ENCODE results near the gene PCSK2. TPM values are rescaled to one million over a fixed set of nuclear protein-coding genes. Genes with fewer than 3 reads are reported as not detected.

Gene PCSK2
- total and polyA plus RNA-seq, 12 donors, result 0.32 to 47.6 (median 5.3) TPM

GRCh38 chr20:17449031-17449430 is 222.2 kb downstream of the PCSK2 start:
- intact Hi-C loops (cut with DNase I), result no loop called here
- no peak for DNase-seq
- Histone ChIP-seq H3K4me3 (no peak overlapping the region), H3K36me3 (replicated peaks in 1 of 2) (no peaks in the 10 kb centered on the region), H3K9me3 (replicated peaks in 1 of 3) (no peaks in the 10 kb centered on the region), H3K27me3 (no peaks in the 10 kb centered on the region), H3K27ac (no peak overlapping the region), H3K4me1 (replicated peaks in 1 of 2) (no peaks in the 10 kb centered on the region)
- TF ChIP-seq POLR2A (IDR thresholded peaks at IDR 0.05) (no peak), CTCF (IDR thresholded peaks at IDR 0.05) (no peak)
- 75 to 95% (median 92%) methylated on average over 2 of the region's 2 CpGs for WGBS, 4 donors

- no peaks in the 10 kb centered on the region for H3K9me3 ChIP-seq (replicated peaks in 1 of 3)
- intact Hi-C loops (cut with DNase I), result no loop called here
- 83 to 91% (median 90%) methylated on average over 3 of the region's 3 CpGs for WGBS, 4 donors
- H3K27ac ChIP-seq, result no peak overlapping the region
- DNase-seq, result no peak
- H3K4me3 ChIP-seq, result no peak overlapping the region
- no peaks in the 10 kb centered on the region for H3K4me1 ChIP-seq (replicated peaks in 1 of 2)
- no peak for TF ChIP-seq POLR2A (IDR thresholded peaks at IDR 0.05)
- no peak for TF ChIP-seq CTCF (IDR thresholded peaks at IDR 0.05)
- H3K27me3 ChIP-seq, result no peaks in the 10 kb centered on the region
- H3K36me3 ChIP-seq (replicated peaks in 1 of 2), result no peaks in the 10 kb centered on the region
Observed at GRCh38 chr20:17452441-17452840, 225.6 kb downstream of the PCSK2 start.

- Histone ChIP-seq H3K36me3 (replicated peaks in 1 of 2) (no peaks in the 10 kb centered on the region), H3K9me3 (replicated peaks in 1 of 3) (no peaks in the 10 kb centered on the region), H3K4me1 (replicated peaks in 1 of 2) (no peaks in the 10 kb centered on the region), H3K4me3 (no peak overlapping the region), H3K27ac (no peak overlapping the region), H3K27me3 (no peaks in the 10 kb centered on the region)
- no peak for DNase-seq
- TF ChIP-seq POLR2A (IDR thresholded peaks at IDR 0.05), result no peak
- no peak for TF ChIP-seq CTCF (IDR thresholded peaks at IDR 0.05)
- 87 to 92% (median 89%) methylated on average over 9 to 22 of the region's 22 CpGs for WGBS, 4 donors
- intact Hi-C loops (cut with DNase I), result no loop called here
Observed at GRCh38 chr20:17453592-17453991, 226.8 kb downstream of the PCSK2 start.

GRCh38 chr20:17456279-17456678 is 229.4 kb downstream of the PCSK2 start:
- TF ChIP-seq POLR2A (IDR thresholded peaks at IDR 0.05), result no peak
- no peak for TF ChIP-seq CTCF (IDR thresholded peaks at IDR 0.05)
- H3K27me3 ChIP-seq, result no peaks in the 10 kb centered on the region
- intact Hi-C loops (cut with DNase I), result no loop called here
- H3K27ac ChIP-seq, result no peak overlapping the region
- 75 to 87% (median 81%) methylated on average over 5 to 8 of the region's 8 CpGs for WGBS, 4 donors
- no peaks in the 10 kb centered on the region for H3K36me3 ChIP-seq (replicated peaks in 1 of 2)
- no peaks in the 10 kb centered on the region for H3K9me3 ChIP-seq (replicated peaks in 1 of 3)
- no peaks in the 10 kb centered on the region for H3K4me1 ChIP-seq (replicated peaks in 1 of 2)
- DNase-seq, result no peak
- no peak overlapping the region for H3K4me3 ChIP-seq
